Measurements from ENCODE around the gene WTAP.
"Not testable (repeated sequence)": the region's sequence is repeated elsewhere in the genome, so short reads cannot be mapped to it uniquely, and the experiment has no call there.

The WTAP gene

DNA sequence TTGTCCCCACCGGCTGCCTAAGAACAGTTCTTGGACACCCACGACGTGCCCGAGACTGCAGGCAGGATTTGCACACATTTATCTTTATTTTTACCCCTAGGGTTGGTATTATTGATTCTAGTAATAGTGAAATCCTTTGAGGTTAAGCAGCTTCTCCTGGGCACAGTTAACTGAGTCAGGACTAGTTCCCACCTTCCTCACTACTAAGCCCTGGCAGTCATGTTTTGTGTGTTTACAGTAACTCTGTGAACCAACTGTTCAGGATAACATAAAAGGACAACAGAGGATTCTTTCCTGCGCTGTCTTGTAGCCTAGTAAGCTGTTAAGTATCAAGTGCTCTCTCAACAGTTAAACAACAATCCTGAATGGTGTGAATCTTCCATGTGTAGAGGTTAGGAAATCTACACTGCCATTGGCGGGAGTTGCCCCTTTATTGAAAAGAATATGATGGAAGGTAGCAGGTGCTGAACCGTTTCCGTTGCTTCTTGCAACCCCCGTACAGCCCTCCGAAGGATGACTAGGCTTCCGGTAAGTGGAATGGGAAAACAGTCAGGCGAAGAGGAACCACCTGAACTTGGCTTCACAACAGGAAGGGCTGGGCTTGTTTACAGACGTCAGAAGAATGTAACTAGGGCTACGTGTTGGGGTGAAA lies 33.3 kb upstream of the WTAP start:
- DNase-seq = peak; percentile 28

GRCh38 chr6:159695984-159696383 lies 31.3 kb upstream of the WTAP start:
- no peak for DNase-seq

- DNase-seq = no peak
These were observed 26.3 kb upstream of the WTAP start for GRCh38 chr6:159700970-159701369.

DNA sequence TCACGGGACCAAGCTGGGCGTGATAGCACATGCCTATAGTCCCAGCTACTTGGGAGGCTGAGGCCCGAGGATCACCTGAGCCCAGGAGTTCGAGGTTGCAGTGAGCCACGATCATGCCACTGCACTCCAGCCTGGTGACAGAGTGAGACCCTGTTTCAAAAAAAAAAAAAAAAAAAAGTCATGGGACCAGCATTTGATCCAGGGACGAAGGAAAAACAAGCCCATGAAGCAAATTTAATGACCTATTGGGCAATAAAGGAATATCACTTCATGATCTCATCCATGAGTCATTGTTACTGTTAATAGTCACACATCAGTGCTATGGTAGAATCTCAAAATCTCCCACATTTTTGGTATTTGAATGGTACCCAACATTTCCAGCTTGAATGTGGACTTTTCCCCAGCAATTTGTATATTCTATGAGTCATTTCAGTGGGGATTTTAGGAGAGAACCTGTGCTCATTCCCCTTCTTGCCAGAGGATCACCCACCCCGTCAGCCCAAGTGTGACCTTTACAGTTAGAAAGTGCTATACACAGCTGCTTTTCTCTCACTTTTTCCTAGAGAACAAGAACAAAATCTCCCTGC lies 25.8 kb upstream of the WTAP start:
- DNase-seq = no peak

GRCh38 chr6:159710603-159711002 lies 16.7 kb upstream of the WTAP start:
- not testable (repeated sequence) for DNase-seq

GRCh38 chr6:159712389-159712788 lies 14.9 kb upstream of the WTAP start:
- DNase-seq = not testable (repeated sequence)

GRCh38 chr6:159713984-159714383 lies 13.3 kb upstream of the WTAP start:
- no peak for DNase-seq

GRCh38 chr6:159714404-159714803 lies 12.9 kb upstream of the WTAP start:
- no peak for DNase-seq

DNA sequence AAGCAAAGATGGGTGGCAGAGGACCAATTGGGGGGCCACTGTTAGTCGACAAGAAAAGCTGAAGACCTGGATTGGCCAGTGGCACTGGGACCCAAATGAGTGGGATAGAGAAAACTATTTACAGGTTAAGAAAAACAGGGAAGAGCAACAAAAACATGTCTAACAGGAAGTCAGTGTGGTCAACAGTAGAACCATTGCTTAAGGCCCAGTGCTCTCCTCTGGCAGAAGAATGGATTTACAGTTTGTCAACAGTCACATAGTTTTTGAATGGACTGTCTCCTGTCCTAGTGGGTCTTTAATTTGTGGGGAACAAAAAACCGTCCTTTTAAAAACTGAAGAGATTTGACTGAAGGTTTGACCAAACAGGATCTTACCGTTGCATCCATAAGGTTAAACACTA lies 12.1 kb upstream of the WTAP start:
- no peak for DNase-seq

DNA sequence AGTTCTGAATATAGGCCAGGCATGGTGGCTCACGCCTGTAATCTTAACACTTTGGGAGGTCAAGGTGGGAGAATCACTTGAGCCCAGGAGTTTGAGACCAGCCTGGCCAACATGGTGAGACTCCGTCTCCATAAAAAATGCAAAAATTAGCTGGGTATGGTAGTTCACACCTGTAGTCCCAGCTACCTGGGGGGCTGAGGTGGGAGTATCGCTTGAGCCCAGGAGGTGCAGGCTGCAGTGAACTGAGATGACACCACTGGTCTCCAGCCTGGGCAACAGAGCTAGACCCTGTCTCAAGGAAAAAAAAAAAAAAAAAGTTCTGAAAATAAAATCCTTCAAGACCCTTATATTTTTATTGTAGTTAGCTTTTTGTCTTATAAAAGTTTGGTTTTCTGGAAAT lies 11.7 kb upstream of the WTAP start:
- DNase-seq = no peak

DNA sequence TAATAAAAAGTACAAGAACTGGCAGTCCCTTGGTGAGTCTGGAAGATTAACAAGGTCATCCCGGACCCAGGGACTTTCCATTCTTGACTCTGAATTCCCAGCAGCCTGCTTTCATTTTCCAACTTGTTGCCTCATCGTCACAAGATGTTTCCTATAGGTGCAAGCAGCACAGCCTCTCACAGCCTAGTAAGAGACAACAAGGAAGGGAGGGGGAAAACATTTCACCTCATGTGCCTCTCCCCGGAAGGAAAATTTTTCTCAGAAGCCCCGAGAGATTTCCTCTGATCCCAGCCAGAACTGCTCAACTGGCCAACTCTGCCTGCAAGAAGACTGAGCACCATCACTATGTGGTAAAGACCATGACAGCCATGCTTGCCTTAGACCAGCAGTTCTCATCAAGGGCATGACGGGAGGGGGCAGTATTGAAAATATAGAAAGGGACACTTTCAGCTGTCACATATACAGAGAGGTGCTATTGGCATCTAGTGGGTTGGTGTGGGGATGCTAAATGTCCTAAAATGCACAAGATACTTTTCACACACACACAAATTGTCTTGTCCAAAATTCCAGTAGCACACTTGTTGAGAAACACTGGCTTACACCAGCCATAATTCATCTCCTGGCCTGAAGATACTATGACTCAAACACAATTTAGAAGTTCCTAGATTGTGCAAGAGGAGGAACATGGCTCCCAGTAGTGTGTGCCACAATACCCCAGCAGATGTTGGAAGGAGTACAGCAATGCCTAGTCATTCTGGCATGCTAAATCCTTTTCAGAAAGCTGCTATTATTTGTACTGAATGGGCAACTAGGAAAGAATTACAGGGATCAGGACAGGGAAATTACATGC lies 10.8 kb upstream of the WTAP start:
- DNase-seq = no peak

GRCh38 chr6:159718634-159719033 lies 8.7 kb upstream of the WTAP start:
- no peak for DNase-seq

DNA sequence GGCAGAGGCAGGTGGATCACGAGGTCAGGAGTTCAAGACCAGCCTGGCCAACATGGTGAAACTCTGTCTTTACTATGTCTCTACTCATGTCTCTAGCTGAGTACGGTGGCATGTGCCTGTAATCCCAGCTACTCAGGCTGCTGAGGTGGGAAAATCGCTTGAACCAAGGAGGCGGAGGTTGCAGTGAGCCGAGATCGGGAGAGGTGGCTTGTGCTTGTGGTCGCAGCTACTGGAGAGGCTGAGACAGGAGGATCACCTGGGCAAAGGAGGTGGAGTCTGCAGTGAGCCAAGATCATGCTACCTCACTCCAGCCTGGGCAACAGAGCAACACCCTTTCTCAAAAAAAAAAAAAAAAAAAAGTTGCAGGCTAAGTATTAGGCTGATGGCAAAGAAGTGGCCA lies 8.0 kb upstream of the WTAP start:
- no peak for DNase-seq

DNA sequence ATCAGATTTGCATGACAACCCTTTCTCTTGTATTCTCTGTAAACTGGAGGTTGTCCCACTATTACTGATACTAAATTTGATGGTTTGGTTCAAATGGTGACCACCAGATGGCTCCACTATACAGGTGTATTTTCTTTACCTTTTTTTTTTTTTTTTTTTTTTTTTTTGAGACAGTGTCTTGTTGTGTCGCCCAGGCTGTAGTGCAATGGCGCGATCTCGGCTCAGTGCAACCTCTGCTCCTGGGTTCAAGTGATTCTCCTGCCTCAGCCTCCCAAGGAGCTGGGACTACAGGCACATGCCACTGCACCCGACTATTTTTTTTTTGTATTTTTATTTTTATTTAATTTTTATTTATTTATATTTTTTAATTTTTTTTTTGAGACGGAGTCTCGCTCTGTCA lies 6.6 kb upstream of the WTAP start:
- DNase-seq = peak; percentile 11

GRCh38 chr6:159721981-159722380 lies 5.3 kb upstream of the WTAP start:
- not testable (repeated sequence) for DNase-seq

DNA sequence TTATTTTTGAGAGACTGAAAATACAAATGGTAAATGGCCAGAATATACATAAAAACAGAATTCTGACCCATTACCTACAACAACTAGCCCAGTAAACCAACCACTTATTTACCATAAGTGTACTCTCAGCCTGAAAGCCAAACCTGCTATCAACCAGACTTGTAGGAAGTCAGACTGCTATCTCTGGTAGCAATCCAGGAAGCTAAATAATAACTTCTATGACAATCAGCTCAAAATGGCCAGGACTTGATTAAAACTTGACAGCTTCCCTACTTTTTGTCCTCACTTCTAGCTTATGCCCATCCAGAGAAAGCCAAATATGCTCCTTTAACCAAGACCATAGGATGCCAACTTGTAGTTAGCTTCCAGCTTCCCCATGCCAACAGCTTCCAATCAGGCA lies 4.7 kb upstream of the WTAP start:
- DNase-seq = no peak

GRCh38 chr6:159723259-159723658 lies 4.0 kb upstream of the WTAP start:
- no peak for DNase-seq

DNA sequence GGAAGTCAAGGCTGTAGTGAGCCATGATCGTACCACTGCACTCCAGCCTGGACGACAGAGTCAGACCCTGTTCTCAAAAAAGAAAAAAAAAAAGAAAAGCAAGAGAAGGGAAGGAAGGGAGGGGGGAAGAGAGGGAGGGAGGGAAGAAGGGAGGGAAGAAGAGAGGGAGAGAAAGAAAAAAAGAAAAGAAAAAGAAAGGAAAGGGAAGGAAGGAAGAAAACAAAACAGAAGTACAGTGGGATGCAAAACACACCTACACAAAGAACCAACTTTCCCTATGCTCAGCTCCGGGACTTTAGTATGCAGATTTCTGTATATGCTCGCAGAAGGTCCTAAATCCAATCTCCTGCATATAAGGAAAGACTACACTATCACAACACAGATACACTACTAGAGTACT lies 2.5 kb upstream of the WTAP start:
- DNase-seq = no peak

DNA sequence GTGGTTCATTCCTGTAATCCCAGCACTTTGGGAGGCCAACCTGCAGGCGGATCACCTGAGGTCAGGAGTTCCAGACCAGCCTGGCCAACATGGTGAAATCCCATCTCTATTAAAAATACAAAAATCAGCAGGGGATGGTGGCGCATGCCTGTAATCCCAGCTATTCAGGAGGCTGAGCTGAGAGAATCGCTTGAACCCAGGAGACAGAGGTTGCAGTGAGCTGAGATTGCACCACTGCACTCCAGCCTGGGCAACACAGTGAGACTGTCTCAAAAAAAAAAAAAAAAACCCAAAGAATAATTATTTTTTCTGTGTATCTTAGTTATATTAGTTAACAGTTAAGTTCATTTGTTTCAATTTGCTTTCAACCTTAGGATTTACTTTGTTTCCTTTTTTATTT lies 2.1 kb upstream of the WTAP start:
- DNase-seq = not testable (repeated sequence)

DNA sequence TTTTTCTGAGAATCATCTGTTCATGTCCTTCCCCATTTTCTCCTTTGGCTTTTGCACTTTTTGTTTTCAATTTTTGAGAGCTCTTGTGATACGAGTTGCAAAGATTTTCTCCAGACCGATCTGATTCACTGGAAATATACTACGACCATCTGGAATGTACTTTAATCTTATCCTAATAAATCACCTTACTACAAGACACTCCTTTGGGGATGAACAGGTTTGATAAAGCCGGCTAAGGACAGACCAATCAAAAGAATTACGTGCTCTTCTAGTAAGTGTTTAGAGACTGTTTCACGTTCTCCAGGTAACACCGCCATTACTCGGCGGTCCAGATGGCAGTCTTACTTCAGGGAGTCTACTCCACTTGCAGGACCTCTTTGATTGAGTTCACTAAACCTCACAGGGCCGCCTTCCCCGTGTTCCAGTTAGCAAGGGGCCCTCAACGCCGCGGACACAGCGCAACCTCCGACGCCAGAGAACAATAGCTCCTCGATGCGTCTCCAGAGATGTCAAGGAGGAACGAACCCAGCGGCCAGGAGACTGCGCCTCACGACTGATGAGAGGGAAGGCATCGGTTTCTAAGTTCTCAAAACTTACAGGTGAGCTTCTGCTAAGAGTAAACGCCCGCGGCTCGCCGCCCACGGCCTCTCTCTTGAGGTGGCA lies 920 bp upstream of the WTAP start:
- DNase-seq = peak; percentile 85

DNA sequence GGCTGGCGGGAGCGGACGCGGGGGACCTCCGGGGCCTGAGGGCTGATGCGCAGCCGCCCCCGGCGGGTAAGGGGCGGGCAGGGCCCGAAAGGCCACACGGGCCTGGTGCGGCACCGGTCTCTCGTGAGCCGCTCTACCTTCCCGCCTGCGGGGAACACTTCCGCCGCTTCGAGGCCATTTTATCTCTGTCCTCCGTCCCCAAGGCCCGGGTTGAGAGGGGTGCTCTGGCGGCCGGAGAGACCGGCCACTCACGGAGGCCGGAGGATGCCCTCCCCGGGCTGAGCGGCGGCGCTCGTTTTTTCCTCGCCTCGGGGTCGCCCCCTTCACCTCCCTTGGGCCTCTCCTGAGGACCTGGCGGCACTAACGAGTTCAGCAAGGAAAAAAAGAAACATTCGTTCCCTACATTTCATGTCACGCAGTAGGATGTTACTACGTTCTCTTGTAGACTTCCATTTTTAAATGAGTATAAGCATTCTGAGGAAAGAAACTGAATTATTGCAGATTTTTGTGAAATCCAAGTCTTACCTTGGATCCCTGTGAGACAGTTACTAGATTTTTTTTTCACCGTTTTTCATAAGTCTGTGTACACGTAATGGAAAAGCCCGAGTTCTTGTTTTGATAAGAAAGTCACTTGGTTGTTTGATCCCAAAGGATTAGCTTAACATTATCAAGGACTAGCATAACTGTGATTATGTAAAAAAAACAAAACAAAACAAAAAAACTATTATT lies 575 bp downstream of the WTAP start:
- DNase-seq = peak; percentile 51

- DNase-seq = no peak
These were observed 1.2 kb downstream of the WTAP start for GRCh38 chr6:159728531-159728964.
